Measurements from ENCODE around the gene IFTAP. TPM values are rescaled to one million over a fixed set of nuclear protein-coding genes. Genes with fewer than 3 reads are reported as not detected.

IFTAP gene
- total RNA-seq, 2 experiments from 2014 or later, result not detected

- Histone ChIP-seq H4K20me1 (ENCODE audit: insufficient read depth, low read length) (no peaks in the 10 kb centered on the region), H3K36me3 (ENCODE audit: insufficient read depth, low read length) (no peaks in the 10 kb centered on the region), H3K27ac (ENCODE audit: low read depth, low read length, poor library complexity, severe bottlenecking) (no peak overlapping the region), H2AFZ (ENCODE audit: low read length) (no peak overlapping the region), H3K9me3 (ENCODE audit: low read length) (no peaks in the 10 kb centered on the region), H3K9me2 (ENCODE audit: insufficient read depth, low read length) (no peaks in the 10 kb centered on the region), H3K4me1 (ENCODE audit: insufficient read depth, low read length, poor library complexity, severe bottlenecking) (no peaks in the 10 kb centered on the region), H3K4me2 (ENCODE audit: low read length) (no peak overlapping the region), H3K79me2 (ENCODE audit: insufficient read depth, low read depth, low read length) (no peaks in the 10 kb centered on the region), H3K4me3 (ENCODE audit: low read depth, low read length, poor library complexity, severe bottlenecking) (no peak overlapping the region)
- CTCF ChIA-PET (ENCODE audit: unreplicated experiment), result no interaction called here
- intact Hi-C loops (cut with micrococcal nuclease; ENCODE audit: unreplicated experiment), result no loop called here
- TF ChIP-seq EZH2phosphoT487 (IDR thresholded peaks at IDR 0.05; ENCODE audit: borderline replicate concordance, low read depth, low read length), result no peak
- TF ChIP-seq, protein P1, sequence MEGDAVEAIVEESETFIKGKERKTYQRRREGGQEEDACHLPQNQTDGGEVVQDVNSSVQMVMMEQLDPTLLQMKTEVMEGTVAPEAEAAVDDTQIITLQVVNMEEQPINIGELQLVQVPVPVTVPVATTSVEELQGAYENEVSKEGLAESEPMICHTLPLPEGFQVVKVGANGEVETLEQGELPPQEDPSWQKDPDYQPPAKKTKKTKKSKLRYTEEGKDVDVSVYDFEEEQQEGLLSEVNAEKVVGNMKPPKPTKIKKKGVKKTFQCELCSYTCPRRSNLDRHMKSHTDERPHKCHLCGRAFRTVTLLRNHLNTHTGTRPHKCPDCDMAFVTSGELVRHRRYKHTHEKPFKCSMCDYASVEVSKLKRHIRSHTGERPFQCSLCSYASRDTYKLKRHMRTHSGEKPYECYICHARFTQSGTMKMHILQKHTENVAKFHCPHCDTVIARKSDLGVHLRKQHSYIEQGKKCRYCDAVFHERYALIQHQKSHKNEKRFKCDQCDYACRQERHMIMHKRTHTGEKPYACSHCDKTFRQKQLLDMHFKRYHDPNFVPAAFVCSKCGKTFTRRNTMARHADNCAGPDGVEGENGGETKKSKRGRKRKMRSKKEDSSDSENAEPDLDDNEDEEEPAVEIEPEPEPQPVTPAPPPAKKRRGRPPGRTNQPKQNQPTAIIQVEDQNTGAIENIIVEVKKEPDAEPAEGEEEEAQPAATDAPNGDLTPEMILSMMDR (conservative IDR thresholded peaks at IDR 0.05; ENCODE audit: low read length), result no peak
- BruUV-seq (replicated peaks), result no TSS peak
- POLR2A ChIA-PET, result interaction anchor here (0.6 kb wide), 1 partner anchor 1215 kb away, joined by 4 read pairs; no protein-coding TSS in a partner anchor
- DNase-seq (ENCODE audit: low spot score), result no peak
These were observed 89.5 kb downstream of the IFTAP start for GRCh38 chr11:36683818-36684217.

GRCh38 chr11:36684840-36685801 lies 90.8 kb downstream of the IFTAP start:
- DNase-seq (ENCODE audit: low spot score), result no peak
- no TSS peak for BruUV-seq (replicated peaks)

More at GRCh38 chr11:36684840-36685801, 90.8 kb downstream of the IFTAP start:
- POLR2A ChIA-PET, result interaction anchor here (0.7 to 1.0 kb wide), 2 partner anchors 10 to 111 kb away, joined by 3 read pairs; no protein-coding TSS in a partner anchor
- Histone ChIP-seq H3K9me2 (ENCODE audit: insufficient read depth, low read length) (no peaks in the 10 kb centered on the region), H2AFZ (ENCODE audit: low read length) (no peak overlapping the region), H3K36me3 (ENCODE audit: insufficient read depth, low read length) (no peaks in the 10 kb centered on the region), H3K4me2 (ENCODE audit: low read length) (no peak overlapping the region), H3K4me3 (ENCODE audit: low read depth, low read length, poor library complexity, severe bottlenecking) (no peak overlapping the region), H3K79me2 (ENCODE audit: insufficient read depth, low read depth, low read length) (no peaks in the 10 kb centered on the region), H3K4me1 (ENCODE audit: insufficient read depth, low read length, poor library complexity, severe bottlenecking) (no peaks in the 10 kb centered on the region), H4K20me1 (ENCODE audit: insufficient read depth, low read length) (no peaks in the 10 kb centered on the region), H3K27ac (ENCODE audit: low read depth, low read length, poor library complexity, severe bottlenecking) (no peak overlapping the region), H3K9me3 (ENCODE audit: low read length) (no peaks in the 10 kb centered on the region)
- CTCF ChIA-PET (ENCODE audit: unreplicated experiment), result no interaction called here
- intact Hi-C loops (cut with micrococcal nuclease; ENCODE audit: unreplicated experiment), result no loop called here
- TF ChIP-seq, protein P1 (conservative IDR thresholded peaks at IDR 0.05; ENCODE audit: low read length), result no peak
- no peak for TF ChIP-seq EZH2phosphoT487 (IDR thresholded peaks at IDR 0.05; ENCODE audit: borderline replicate concordance, low read depth, low read length)

All from OCI-LY7 (cell line).